ENCODE data around the gene PLAC9.
"Not testable (repeated sequence)": the region's sequence is repeated elsewhere in the genome, so short reads cannot be mapped to it uniquely, and the experiment has no call there.

PLAC9 gene

GRCh38 chr10:80140251-80140650 is 7.7 kb downstream of the PLAC9 start:
- DNase-seq, result no peak

- DNase-seq, result no peak
Observed at GRCh38 chr10:80141696-80142460, 9.3 kb downstream of the PLAC9 start.

GRCh38 chr10:80144067-80144695 is 11.7 kb downstream of the PLAC9 start:
- DNase-seq, result no peak

GRCh38 chr10:80144696-80145131 is 12.2 kb downstream of the PLAC9 start:
- DNase-seq, result peak; percentile 58

GRCh38 chr10:80145406-80146308 is 13.1 kb downstream of the PLAC9 start:
- DNase-seq, result not testable (repeated sequence)

DNA sequence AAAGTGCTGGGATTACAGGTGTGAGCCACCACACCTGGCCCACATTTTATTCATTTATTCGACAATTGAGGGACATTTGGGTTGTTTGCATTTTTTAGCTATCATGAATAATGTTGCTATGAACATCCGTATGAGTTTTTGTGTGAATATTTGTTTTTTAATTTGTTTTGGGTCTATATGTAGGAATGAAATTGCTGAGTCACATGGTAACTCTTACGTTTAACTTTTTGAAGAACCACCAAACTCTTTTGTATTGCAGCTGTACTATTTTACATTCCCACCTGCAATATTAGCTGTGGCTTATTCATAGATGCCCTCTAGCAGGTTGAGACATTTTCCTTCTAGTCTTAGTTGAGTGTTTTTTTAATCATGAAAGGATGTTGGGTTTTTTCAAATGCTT is 14.4 kb downstream of the PLAC9 start:
- DNase-seq, result no peak

- no peak for DNase-seq
Observed at GRCh38 chr10:80148166-80148805, 15.8 kb downstream of the PLAC9 start.

GRCh38 chr10:80149123-80149522 is 16.6 kb downstream of the PLAC9 start:
- no peak for DNase-seq

DNA sequence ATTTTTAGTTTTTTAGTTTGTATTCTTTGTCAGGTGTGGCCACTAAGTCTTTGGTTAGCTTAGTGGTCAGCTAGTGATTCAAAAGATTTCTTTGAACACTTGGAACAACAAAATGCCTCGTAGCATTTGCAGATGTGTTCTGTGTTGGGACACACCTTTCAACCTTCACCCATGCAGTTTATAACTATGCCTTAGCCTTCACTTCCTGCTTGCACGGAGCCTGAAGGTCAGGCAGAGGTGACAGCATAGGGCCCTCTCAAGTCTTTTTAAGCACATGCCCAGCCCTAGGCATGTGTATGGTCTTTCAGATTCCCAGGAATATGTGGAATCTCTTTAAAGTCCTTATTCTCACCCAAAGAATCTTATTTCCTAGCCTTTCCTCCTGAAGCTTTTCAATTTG is 17.6 kb downstream of the PLAC9 start:
- DNase-seq, result no peak

DNA sequence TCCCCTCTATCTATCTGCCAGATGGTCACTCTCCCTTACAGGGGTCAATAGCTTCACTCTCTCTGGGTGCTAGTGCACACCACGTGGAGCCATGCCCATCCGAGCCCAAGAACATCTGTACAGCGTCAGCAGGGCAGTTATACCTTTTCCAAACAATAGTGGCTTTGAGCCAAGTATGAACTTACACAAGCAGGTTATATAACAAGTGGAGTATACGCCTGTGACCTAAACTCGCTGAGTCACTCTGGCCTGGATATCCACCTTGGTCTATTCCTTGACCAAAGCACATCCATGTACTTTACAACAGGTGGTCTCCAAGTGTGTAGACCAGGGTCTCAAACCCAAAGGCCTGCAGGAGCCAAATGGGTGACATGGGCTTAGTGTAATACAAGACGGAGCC is 20.3 kb downstream of the PLAC9 start:
- DNase-seq, result no peak

GRCh38 chr10:80153460-80153859 is 20.9 kb downstream of the PLAC9 start:
- no peak for DNase-seq

- DNase-seq, result no peak
Observed at GRCh38 chr10:80154626-80154977, 22.1 kb downstream of the PLAC9 start.

- no peak for DNase-seq
Observed at GRCh38 chr10:80154978-80155695, 22.6 kb downstream of the PLAC9 start.

GRCh38 chr10:80155696-80156215 is 23.2 kb downstream of the PLAC9 start:
- DNase-seq, result no peak

DNA sequence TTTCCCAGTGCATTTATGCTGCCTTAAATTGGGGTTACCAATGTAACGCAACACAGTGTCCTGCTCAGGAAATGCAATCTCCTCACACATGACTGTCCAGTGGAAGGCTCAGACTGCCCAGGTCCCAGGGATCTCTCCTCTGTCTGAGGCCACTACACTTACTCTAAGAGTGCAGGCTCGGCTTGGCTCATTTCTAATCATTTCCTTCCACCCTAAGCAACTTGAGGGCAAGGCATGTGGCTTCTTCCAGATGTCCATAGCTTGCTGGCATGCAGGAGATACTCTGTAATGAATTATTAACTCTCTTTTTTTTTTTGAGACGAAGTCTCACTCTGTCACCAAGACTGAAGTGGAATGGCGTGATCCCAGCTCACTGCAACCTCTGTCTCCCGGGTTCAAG is 23.7 kb downstream of the PLAC9 start:
- no peak for DNase-seq

- no peak for DNase-seq
Observed at GRCh38 chr10:80157561-80157960, 25.0 kb downstream of the PLAC9 start.

DNA sequence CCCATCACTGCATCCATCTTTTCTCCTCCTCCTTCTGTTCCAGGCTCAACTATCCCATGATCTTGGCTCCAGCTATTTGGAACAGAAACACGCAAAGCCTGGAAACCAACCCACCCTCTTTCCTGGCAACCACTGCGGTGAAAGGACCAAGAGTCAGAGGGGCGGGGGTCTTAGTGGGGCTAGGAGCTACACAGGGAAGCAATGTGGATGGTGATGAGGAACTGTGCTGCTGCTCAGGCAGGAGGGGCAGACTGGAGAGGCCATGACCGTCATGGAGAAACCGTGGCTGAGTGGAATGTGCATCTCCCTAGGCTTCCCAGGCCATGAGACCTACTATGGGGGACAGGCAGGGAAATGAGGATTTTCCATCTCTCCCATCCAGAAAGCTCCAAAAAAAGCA is 25.6 kb downstream of the PLAC9 start:
- DNase-seq, result no peak

DNA sequence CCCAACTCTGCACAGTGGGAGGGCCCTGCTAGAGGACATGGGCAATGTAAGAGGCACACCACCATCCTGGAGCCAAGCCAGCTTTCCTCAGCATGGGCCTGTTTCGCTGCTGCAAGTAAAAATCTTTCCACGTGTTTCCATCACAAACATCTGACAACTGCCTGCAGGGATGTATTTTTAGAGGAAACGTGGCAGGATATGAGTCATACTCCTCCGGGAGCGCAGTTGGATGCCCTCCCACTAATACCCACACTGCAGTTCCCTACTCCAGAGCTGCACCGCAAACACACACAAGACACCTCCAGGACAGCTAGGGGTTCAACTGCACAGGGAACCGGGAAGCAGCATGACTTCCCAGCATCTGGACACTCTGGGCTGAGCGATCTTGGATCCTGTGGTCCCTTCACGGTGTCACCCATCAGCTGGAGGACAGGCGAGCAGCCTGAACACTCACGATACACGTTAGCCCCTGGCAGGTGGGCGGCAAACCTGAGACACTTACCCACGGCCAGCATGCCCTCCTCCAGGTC is 26.1 kb downstream of the PLAC9 start:
- no peak for DNase-seq

DNA sequence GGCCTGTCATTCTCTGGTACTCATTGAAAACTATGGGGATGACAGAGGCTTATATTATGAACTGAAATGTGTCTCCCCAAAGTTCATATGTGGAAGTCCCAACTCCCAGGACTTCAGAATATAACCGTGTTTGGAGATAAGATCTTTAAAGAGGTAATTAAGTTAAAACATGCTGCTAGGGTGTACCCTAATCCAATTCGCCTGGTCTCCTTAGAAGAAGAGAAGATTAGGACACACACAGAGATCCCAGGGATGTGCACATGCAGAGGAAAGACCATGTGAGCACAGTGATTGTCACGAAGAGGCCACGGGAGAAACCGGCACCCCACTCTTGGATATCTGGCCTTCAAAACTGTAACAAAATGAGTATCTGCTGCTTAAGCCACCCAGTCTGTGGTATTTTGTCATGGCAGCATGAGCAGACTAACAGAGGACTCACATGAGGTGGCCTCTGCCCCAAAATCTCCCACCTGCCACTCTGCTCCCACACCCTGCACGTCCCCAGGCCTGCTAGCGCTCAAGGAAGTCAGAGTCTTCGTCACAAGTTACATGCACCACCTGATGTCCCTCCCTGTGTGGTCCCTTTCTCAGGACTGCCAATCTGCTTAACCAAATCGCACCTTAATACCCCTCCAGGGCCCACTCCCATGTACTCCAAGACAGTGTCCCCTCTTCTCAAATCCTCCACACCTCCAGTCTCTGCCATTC is 26.8 kb downstream of the PLAC9 start:
- DNase-seq, result no peak

DNA sequence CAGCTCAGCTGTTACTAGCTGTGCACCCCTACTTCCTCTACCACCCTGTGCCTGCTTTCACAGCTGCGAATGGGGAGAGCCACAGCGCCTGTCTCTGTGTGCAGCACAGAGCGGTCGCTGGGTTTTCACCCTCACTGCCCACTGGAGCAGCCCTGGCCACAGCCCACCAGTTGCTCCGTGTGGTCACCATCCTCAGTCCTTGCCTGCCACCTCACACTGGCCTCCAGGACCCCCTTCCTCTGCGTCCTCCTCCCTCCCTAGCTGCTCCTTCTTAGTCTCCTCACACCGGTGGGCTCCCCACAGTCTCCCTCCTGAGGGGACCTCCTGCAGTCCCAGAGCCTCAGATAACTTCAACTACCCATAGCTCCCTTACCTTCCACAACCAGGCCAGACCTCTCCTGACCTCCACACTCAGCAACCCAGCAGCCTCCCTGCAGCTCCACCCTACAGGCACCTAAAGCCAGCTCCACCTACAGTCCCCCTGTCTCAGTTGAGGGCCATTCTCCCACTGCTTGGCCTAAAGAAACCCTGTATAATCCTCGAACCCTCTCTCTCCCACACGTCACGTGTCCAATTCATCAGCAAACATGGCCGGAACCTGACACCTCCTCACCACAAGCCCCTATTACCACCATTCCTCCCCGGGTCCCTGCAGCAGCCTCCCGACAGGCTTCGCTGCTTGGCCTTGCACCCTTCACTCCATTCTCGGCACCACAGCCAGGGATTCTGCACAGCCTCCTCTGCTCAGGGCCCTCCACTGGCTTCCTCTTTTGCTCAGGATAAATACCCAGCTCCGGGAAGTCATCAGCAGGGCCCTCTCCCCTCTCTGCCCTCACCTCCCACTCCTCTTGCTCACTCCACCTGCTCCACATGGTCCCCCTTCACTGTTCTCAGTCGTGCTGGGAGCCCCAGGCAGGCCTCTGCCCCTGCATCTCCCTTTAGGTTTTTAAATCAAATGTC is 28.1 kb downstream of the PLAC9 start:
- DNase-seq, result no peak
